ENCODE measurements around the gene EGLN2. TPM values are rescaled to one million over a fixed set of nuclear protein-coding genes. Genes with fewer than 3 reads are reported as not detected.

EGLN2 gene
- total RNA-seq, 1 experiment from 2014 or later = 58.6 TPM

GRCh38 chr19:40755248-40755624 lies 43.8 kb upstream of the EGLN2 start:
- ChIA-PET POLR2A (no interaction called here), RAD21 (ENCODE audit: low non-redundant PET in 1 of 2, low total read pairs in 2 of 2, uncharacterized antibody in 2 of 2, unreplicated experiment in 2 of 2) (no interaction called here), CTCF (no interaction called here)
- no peak for DNase-seq (ENCODE audit: low read depth, low spot score)
- Histone ChIP-seq H2AFZ (ENCODE audit: low read depth, low read length, poor library complexity, severe bottlenecking) (no peak overlapping the region), H3K9me3 (ENCODE audit: control insufficient read depth in 1 of 2, insufficient read depth in 1 of 2, low read depth in 1 of 2, low read length in 2 of 2) (no peaks in the 10 kb centered on the region), H3K4me1 (ENCODE audit: control insufficient read depth in 1 of 2, insufficient read depth in 2 of 2, low read length in 2 of 2) (peaks cover 7 to 21% of the 10 kb centered on the region in 2 experiments; a peak in 3 of 4 replicates), H3K79me2 (ENCODE audit: insufficient read depth, low read length) (peaks cover 90% of the 10 kb centered on the region), H3K4me2 (ENCODE audit: low read length) (no peak overlapping the region), H4K20me1 (ENCODE audit: insufficient read depth) (0 out of 2 replicates have a peak, but pooled peaks cover 3% of the 10 kb centered on the region), H3K36me3 (ENCODE audit: control insufficient read depth in 1 of 2, insufficient read depth in 2 of 2, low read length in 2 of 2) (peaks cover 38 to 65% of the 10 kb centered on the region in 2 experiments), H3K27me3 (ENCODE audit: insufficient read depth, low read length) (no peaks in the 10 kb centered on the region), H3K9me2 (ENCODE audit: insufficient read depth) (no peaks in the 10 kb centered on the region), H3K4me3 (replicated peaks in 1 of 2; ENCODE audit: low read depth in 1 of 2, low read length in 2 of 2) (no peak overlapping the region), H3K9ac (ENCODE audit: low read length) (0 out of 2 replicates have a peak overlapping the region, but pooled peaks have one; percentile 0), H3K27ac (ENCODE audit: low read depth, low read length) (no peak overlapping the region; the same call in 1 of the 2 replicates)
- intact Hi-C loops (cut with micrococcal nuclease) = no loop called here
- no peak for ATAC-seq
- no TSS peak for BruUV-seq (replicated peaks)
- no peak for TF ChIP-seq CEBPB (IDR thresholded peaks at IDR 0.05; ENCODE audit: low read depth)
- TF ChIP-seq ELF1 (IDR thresholded peaks at IDR 0.05; ENCODE audit: borderline replicate concordance, low read depth) = no peak
- no peak for TF ChIP-seq POLR2A (IDR thresholded peaks at IDR 0.05; ENCODE audit: borderline replicate concordance, extremely low read depth, insufficient read depth, insufficient read length)
- no peak for TF ChIP-seq YY1 (IDR thresholded peaks at IDR 0.05; ENCODE audit: extremely low read depth, insufficient replicate concordance, low read depth, low read length)
- TF ChIP-seq EZH2phosphoT487 (IDR thresholded peaks at IDR 0.05; ENCODE audit: borderline replicate concordance) = no peak
- TF ChIP-seq TCF7L2 (IDR thresholded peaks at IDR 0.05; ENCODE audit: borderline replicate concordance, extremely low read depth, insufficient read depth, insufficient read length) = no peak
- TF ChIP-seq, protein P1, sequence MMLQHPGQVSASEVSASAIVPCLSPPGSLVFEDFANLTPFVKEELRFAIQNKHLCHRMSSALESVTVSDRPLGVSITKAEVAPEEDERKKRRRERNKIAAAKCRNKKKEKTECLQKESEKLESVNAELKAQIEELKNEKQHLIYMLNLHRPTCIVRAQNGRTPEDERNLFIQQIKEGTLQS (IDR thresholded peaks at IDR 0.05) = no peak
- TF ChIP-seq REST (IDR thresholded peaks at IDR 0.05; ENCODE audit: low read depth) = no peak
- TF ChIP-seq MAX (IDR thresholded peaks at IDR 0.05) = no peak
- TF ChIP-seq SP1 (IDR thresholded peaks at IDR 0.05; ENCODE audit: low read depth) = no peak
- no peak for TF ChIP-seq EZH2 (IDR thresholded peaks at IDR 0.05)
- TF ChIP-seq, protein P2, sequence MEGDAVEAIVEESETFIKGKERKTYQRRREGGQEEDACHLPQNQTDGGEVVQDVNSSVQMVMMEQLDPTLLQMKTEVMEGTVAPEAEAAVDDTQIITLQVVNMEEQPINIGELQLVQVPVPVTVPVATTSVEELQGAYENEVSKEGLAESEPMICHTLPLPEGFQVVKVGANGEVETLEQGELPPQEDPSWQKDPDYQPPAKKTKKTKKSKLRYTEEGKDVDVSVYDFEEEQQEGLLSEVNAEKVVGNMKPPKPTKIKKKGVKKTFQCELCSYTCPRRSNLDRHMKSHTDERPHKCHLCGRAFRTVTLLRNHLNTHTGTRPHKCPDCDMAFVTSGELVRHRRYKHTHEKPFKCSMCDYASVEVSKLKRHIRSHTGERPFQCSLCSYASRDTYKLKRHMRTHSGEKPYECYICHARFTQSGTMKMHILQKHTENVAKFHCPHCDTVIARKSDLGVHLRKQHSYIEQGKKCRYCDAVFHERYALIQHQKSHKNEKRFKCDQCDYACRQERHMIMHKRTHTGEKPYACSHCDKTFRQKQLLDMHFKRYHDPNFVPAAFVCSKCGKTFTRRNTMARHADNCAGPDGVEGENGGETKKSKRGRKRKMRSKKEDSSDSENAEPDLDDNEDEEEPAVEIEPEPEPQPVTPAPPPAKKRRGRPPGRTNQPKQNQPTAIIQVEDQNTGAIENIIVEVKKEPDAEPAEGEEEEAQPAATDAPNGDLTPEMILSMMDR (IDR thresholded peaks at IDR 0.05 in 2 of 3, conservative IDR thresholded peaks at IDR 0.05 in 1 of 3; ENCODE audit: borderline replicate concordance in 1 of 3, insufficient read depth in 1 of 3, low read depth in 2 of 3, low read length in 2 of 3) = no peak
- TF ChIP-seq RAD21 (IDR thresholded peaks at IDR 0.05; ENCODE audit: low read depth) = no peak
- no peak for TF ChIP-seq CBX3 (IDR thresholded peaks at IDR 0.05; ENCODE audit: low read depth)
- no peak for TF ChIP-seq SIN3A (IDR thresholded peaks at IDR 0.05; ENCODE audit: low read depth)

All from HCT116 (cell line).